Thyroid gland (tissue), 4 donors: ENCODE measurements around the gene PRPS1. TPM values are rescaled to one million over a fixed set of nuclear protein-coding genes. Genes with fewer than 3 reads are reported as not detected.

ENCODE experiments used
- DNase-seq, 2 donors: peaks; one replicate each; pipeline ENCODE4 v3.0.0-alpha.2; 2019
- H3K27ac ChIP-seq, 3 donors: fragments of 200-600 bp; sonication (generic); 1 replicate in 2 of 3; 2 replicates in 1 of 3; pipeline ENCODE4 v1.5.1; 2016 to 2019; ENCODE audit warnings: mild to moderate bottlenecking in 1 of 3, moderate library complexity in 1 of 3
- H3K27me3 ChIP-seq: fragments of 200-600 bp; sonication (generic); one replicate; pipeline ENCODE4 v1.5.1; 2019
- H3K36me3 ChIP-seq, 2 donors: fragments of 200-600 bp; sonication (generic); one replicate each; pipeline ENCODE4 v1.5.1; 2016 to 2019
- H3K4me1 ChIP-seq, 2 donors: fragments of 200-600 bp; sonication (generic); one replicate each; pipeline ENCODE4 v1.5.1; 2017 to 2019
- H3K4me3 ChIP-seq, 3 donors: fragments of 200-600 bp; sonication (generic); replicated peaks in 1 of 3; 1 replicate in 2 of 3; 2 replicates in 1 of 3; pipeline ENCODE4 v1.5.1; 2016; ENCODE audit warnings: mild to moderate bottlenecking in 1 of 3
- H3K9me3 ChIP-seq: fragments of 200-600 bp; sonication (generic); one replicate; pipeline ENCODE4 v1.5.1; 2017
- POLR2A ChIP-seq, 2 donors: fragments of 450-650 bp; IDR thresholded peaks; one replicate each; pipeline ENCODE4 v1.6.1; 2017; ENCODE audit warnings: antibody characterized with exemption in 2 of 2, mild to moderate bottlenecking in 2 of 2, moderate library complexity in 1 of 2
- WGBS, 2 donors: methylation state at CpG; one replicate each; pipeline ENCODE4 v1.1.5; 2017; 5-methylcytosine and 5-hydroxymethylcytosine counted together
- intact Hi-C: fragments of 100-400 bp; cut with DNase I; formaldehyde crosslinking; loops from one replicate; pipeline ENCODE4 v1.15.1; 2023
- total RNA-seq, 4 donors: library from RNA; depleted of rRNA; stranded (reverse); fragments of >200 nt; gene quantifications; one replicate each; pipeline ENCODE4 v1.2.3, GENCODE V29; 2016
- TF ChIP-seq, protein P1 (sequence below), 6 experiments: fragments of 200-600 bp in 3 of 6; fragments of 450-650 bp in 3 of 6; sonication (generic) in 3 of 6; IDR thresholded peaks; one replicate each; pipeline ENCODE4 v1.5.1; 2016 to 2019; ENCODE audit warnings: antibody characterized with exemption in 6 of 6, mild to moderate bottlenecking in 2 of 6, inconsistent platforms in 1 of 6, moderate library complexity in 1 of 6

The PRPS1 gene
- total RNA-seq, 4 donors from 2014 or later = 45.1 to 69.6 (median 62.8) TPM

GRCh38 chrX:107678957-107679740 lies 50.8 kb downstream of the PRPS1 start:
- 88 to 100% methylated on average over 2 to 3 of the region's 8 CpGs for WGBS, 2 donors
- H3K27ac ChIP-seq = peak overlapping the region; percentile 94 to 99 (median 99)
- intact Hi-C loops = loop anchor here (5.0 kb wide), 1 partner anchor 38 kb away; no protein-coding TSS in a partner anchor
- no peaks in the 10 kb centered on the region for H3K9me3 ChIP-seq
- peak in 1 of 2 donors; percentile 23 for TF ChIP-seq POLR2A (IDR thresholded peaks at IDR 0.05)
- TF ChIP-seq, protein P1, sequence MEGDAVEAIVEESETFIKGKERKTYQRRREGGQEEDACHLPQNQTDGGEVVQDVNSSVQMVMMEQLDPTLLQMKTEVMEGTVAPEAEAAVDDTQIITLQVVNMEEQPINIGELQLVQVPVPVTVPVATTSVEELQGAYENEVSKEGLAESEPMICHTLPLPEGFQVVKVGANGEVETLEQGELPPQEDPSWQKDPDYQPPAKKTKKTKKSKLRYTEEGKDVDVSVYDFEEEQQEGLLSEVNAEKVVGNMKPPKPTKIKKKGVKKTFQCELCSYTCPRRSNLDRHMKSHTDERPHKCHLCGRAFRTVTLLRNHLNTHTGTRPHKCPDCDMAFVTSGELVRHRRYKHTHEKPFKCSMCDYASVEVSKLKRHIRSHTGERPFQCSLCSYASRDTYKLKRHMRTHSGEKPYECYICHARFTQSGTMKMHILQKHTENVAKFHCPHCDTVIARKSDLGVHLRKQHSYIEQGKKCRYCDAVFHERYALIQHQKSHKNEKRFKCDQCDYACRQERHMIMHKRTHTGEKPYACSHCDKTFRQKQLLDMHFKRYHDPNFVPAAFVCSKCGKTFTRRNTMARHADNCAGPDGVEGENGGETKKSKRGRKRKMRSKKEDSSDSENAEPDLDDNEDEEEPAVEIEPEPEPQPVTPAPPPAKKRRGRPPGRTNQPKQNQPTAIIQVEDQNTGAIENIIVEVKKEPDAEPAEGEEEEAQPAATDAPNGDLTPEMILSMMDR (IDR thresholded peaks at IDR 0.05) = no peak
- H3K36me3 ChIP-seq = no peaks in the 10 kb centered on the region
- DNase-seq = peak; percentile 48 to 50
- H3K27me3 ChIP-seq = no peaks in the 10 kb centered on the region
- H3K4me3 ChIP-seq = no peak overlapping the region
- peaks cover 22 to 50% of the 10 kb centered on the region in 2 donors for H3K4me1 ChIP-seq

GRCh38 chrX:107682256-107682655 lies 53.9 kb downstream of the PRPS1 start:
- 90 to 100% methylated on average over 2 to 3 of the region's 3 CpGs for WGBS, 2 donors
- TF ChIP-seq POLR2A (IDR thresholded peaks at IDR 0.05) = no peak
- TF ChIP-seq, protein P1 (IDR thresholded peaks at IDR 0.05) = no peak
- no peaks in the 10 kb centered on the region for H3K27me3 ChIP-seq
- DNase-seq = no peak
- H3K9me3 ChIP-seq = no peaks in the 10 kb centered on the region
- H3K27ac ChIP-seq = peak overlapping the region; percentile 66 to 90 (median 80)
- peaks cover 31 to 63% of the 10 kb centered on the region in 2 donors for H3K4me1 ChIP-seq
- no peak overlapping the region for H3K4me3 ChIP-seq
- intact Hi-C loops = no loop called here
- no peaks in the 10 kb centered on the region for H3K36me3 ChIP-seq

GRCh38 chrX:107683124-107683895 lies 55.0 kb downstream of the PRPS1 start:
- intact Hi-C loops = no loop called here
- peaks cover 32 to 57% of the 10 kb centered on the region in 2 donors for H3K4me1 ChIP-seq
- TF ChIP-seq, protein P1 (IDR thresholded peaks at IDR 0.05) = no peak
- peak in 1 of 2 donors; percentile 50 for TF ChIP-seq POLR2A (IDR thresholded peaks at IDR 0.05)
- peak; percentile 61 for DNase-seq
- H3K27me3 ChIP-seq = no peaks in the 10 kb centered on the region
- no peak overlapping the region for H3K4me3 ChIP-seq
- H3K9me3 ChIP-seq = no peaks in the 10 kb centered on the region
- no peaks in the 10 kb centered on the region for H3K36me3 ChIP-seq
- H3K27ac ChIP-seq = peak overlapping the region; percentile 66 to 90 (median 80)
- 23 to 31% methylated on average over 3 to 4 of the region's 4 CpGs for whole genome bisulfite sequencing, 2 donors

DNA sequence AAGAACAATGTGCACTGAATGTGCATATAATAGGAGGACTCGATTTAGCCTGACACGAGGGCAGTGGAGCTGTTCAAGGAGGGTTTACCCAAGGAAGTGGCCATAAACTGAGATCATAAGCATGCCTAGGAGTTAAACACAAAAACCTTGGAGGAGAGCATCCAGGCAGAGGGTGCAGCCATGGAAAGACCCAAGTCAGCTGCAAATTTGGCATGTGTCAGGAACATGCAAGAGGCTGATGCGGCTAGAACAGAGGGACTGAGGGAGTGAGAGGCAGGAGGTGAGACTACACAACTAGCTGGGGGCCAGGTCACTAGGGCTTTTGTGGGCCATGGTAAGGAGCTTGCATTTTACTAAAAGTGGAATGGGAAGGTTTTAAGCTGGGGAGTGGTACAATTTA lies 55.6 kb downstream of the PRPS1 start:
- WGBS, 2 donors = 70 to 77% methylated on average over 3 of the region's 3 CpGs
- H3K9me3 ChIP-seq = no peaks in the 10 kb centered on the region
- intact Hi-C loops = no loop called here
- H3K36me3 ChIP-seq = no peaks in the 10 kb centered on the region
- peaks cover 32 to 56% of the 10 kb centered on the region in 2 donors for H3K4me1 ChIP-seq
- no peaks in the 10 kb centered on the region for H3K27me3 ChIP-seq
- no peak overlapping the region for H3K4me3 ChIP-seq
- no peak for DNase-seq
- TF ChIP-seq, protein P1 (IDR thresholded peaks at IDR 0.05) = no peak
- TF ChIP-seq POLR2A (IDR thresholded peaks at IDR 0.05) = no peak
- H3K27ac ChIP-seq = peak overlapping the region; percentile 66 to 90 (median 80)
